HepG2 (cell line): Measurements from ENCODE around the gene NCKIPSD. TPM values are rescaled to one million over a fixed set of nuclear protein-coding genes. Genes with fewer than 3 reads are reported as not detected.

Experiments
- BRCA1 ChIP-seq: sonication (generic); formaldehyde crosslinking; IDR thresholded peaks from 2 replicates; pipeline ENCODE4 v1.4.0; 2020; ENCODE audit warnings: missing genetic modification reagents
- EZH2 ChIP-seq: conservative IDR thresholded peaks from 2 replicates; pipeline ENCODE4 v1.6.1; 2012; ENCODE audit warnings: mild to moderate bottlenecking, low read depth, low read length, moderate library complexity
- MTA1 ChIP-seq: sonication (generic); formaldehyde crosslinking; IDR thresholded peaks from 2 replicates; pipeline ENCODE4 v1.4.0; 2020; ENCODE audit warnings: missing genetic modification reagents, mild to moderate bottlenecking, borderline replicate concordance
- NFYC ChIP-seq: IDR thresholded peaks from 2 replicates; pipeline ENCODE4 v1.6.1; 2016; ENCODE audit warnings: missing genetic modification reagents, missing compliant biosample characterization
- NKX3-1 ChIP-seq: sonication (generic); formaldehyde crosslinking; IDR thresholded peaks from 2 replicates; pipeline ENCODE4 v1.5.0; 2020; ENCODE audit warnings: missing genetic modification reagents
- NONO ChIP-seq, 2 experiments: fragments of 450-650 bp in 1 of 2; sonication (generic) in 1 of 2; formaldehyde crosslinking in 1 of 2; IDR thresholded peaks in 1 of 2; conservative IDR thresholded peaks in 1 of 2; 2 replicates each; pipeline versions ENCODE4 v1.6.1 to v1.8.0; 2017 to 2022; ENCODE audit warnings: mild to moderate bottlenecking in 1 of 2, missing genetic modification reagents in 1 of 2, moderate library complexity in 1 of 2
- NR2C2 ChIP-seq: sonication (generic); formaldehyde crosslinking; IDR thresholded peaks from 2 replicates; pipeline ENCODE4 v1.4.0; 2020; ENCODE audit warnings: missing genetic modification reagents, mild to moderate bottlenecking, moderate library complexity, borderline replicate concordance
- PATZ1 ChIP-seq: sonication (generic); formaldehyde crosslinking; IDR thresholded peaks from 2 replicates; pipeline ENCODE4 v1.4.0; 2020; ENCODE audit warnings: missing genetic modification reagents
- RFX5 ChIP-seq: IDR thresholded peaks from 2 replicates; pipeline ENCODE4 v1.6.1; 2011; ENCODE audit warnings: low read depth, low read length, improper control_type of control experiment
- THYN1 ChIP-seq: sonication (generic); formaldehyde crosslinking; IDR thresholded peaks from 2 replicates; pipeline ENCODE4 v1.8.1; 2023; ENCODE audit warnings: low read depth, mild to moderate bottlenecking, moderate library complexity, missing genetic modification reagents, borderline replicate concordance
- ZFP41 ChIP-seq: sonication (generic); formaldehyde crosslinking; IDR thresholded peaks from 2 replicates; pipeline ENCODE4 v1.4.0; 2020; ENCODE audit warnings: mild to moderate bottlenecking, missing genetic modification reagents, borderline replicate concordance
- ZNF354B ChIP-seq: sonication (generic); formaldehyde crosslinking; IDR thresholded peaks from 2 replicates; pipeline ENCODE4 v1.8.0; 2022; ENCODE audit warnings: mild to moderate bottlenecking, missing genetic modification reagents
- ZNF512 ChIP-seq: sonication (generic); formaldehyde crosslinking; IDR thresholded peaks from 2 replicates; pipeline ENCODE4 v1.4.0; 2020; ENCODE audit warnings: mild to moderate bottlenecking, missing genetic modification reagents
- ZNF512B ChIP-seq: sonication (generic); formaldehyde crosslinking; IDR thresholded peaks from 2 replicates; pipeline ENCODE4 v1.5.1; 2020; ENCODE audit warnings: missing genetic modification reagents, mild to moderate bottlenecking, borderline replicate concordance
- ZNF776 ChIP-seq: sonication (generic); formaldehyde crosslinking; IDR thresholded peaks from 2 replicates; pipeline ENCODE4 v1.4.0; 2020; ENCODE audit warnings: mild to moderate bottlenecking, missing genetic modification reagents
- ZNF816 ChIP-seq: sonication (generic); formaldehyde crosslinking; IDR thresholded peaks from 2 replicates; pipeline ENCODE4 v1.8.0; 2022; ENCODE audit warnings: missing genetic modification reagents, mild to moderate bottlenecking, borderline replicate concordance
- ZSCAN21 ChIP-seq: sonication (generic); formaldehyde crosslinking; IDR thresholded peaks from 2 replicates; pipeline ENCODE4 v1.8.0; 2022; ENCODE audit warnings: mild to moderate bottlenecking, missing genetic modification reagents, moderate library complexity, borderline replicate concordance
- ZSCAN30 ChIP-seq: sonication (generic); formaldehyde crosslinking; IDR thresholded peaks from 2 replicates; pipeline ENCODE4 v1.5.0; 2020; ENCODE audit warnings: mild to moderate bottlenecking, missing genetic modification reagents
- polyA plus RNA-seq, 8 experiments: library from polyadenylated mRNA; depleted of rRNA in 3 of 8; stranded (reverse) in 7 of 8; unstranded in 1 of 8; fragments of >200 nt; fragmentation: Illumina TruSeq in 4 of 8; extraction: Trizol in 4 of 8; gene quantifications; 2 replicates each; pipeline versions ENCODE4 v1.2.1 to v1.2.3, GENCODE V29; 2011 to 2016; ENCODE audit warnings: low read depth in 4 of 8, missing spikeins in 1 of 8, mixed read lengths in 1 of 8; ENCODE audit not compliant: insufficient read depth in 1 of 8
- total RNA-seq, 5 experiments: library from RNA; depleted of rRNA; stranded (reverse); fragments of >200 nt; fragmentation: Illumina TruSeq; extraction: Trizol; gene quantifications; 2 replicates each; pipeline ENCODE4 v1.2.3, GENCODE V29; 2016; ENCODE audit warnings: low read depth in 1 of 5

NCKIPSD gene
- total and polyA plus RNA-seq, 2 of the 13 experiments (the other 11 are each of a cell fraction or from before 2014, with no cell fraction given) = 13.5 to 35.2 TPM

GRCh38 chr3:48635222-48636021 lies 50.3 kb downstream of the NCKIPSD start, which contains the start of gene SLC26A6 (continued):
- no peak for TF ChIP-seq ZNF512B
- TF ChIP-seq ZNF816 (CRISPR knock-in tag) = 0 out of 2 replicates have a peak, but pooled peaks have one; percentile 80
- no peak for TF ChIP-seq ZNF512 (CRISPR knock-in tag)
- peak; percentile 5; the same call in 1 of the 2 replicates for TF ChIP-seq MTA1 (CRISPR knock-in tag)
- peak; percentile 89 for TF ChIP-seq NFYC
- TF ChIP-seq ZNF354B (CRISPR knock-in tag) = no peak
- TF ChIP-seq ZSCAN21 (CRISPR knock-in tag) = peak; percentile 97
- no peak for TF ChIP-seq NR2C2
- TF ChIP-seq EZH2 = no peak
- no peak for TF ChIP-seq RFX5
- TF ChIP-seq PATZ1 (CRISPR knock-in tag) = 0 out of 2 replicates have a peak, but pooled peaks have one; percentile 56
- TF ChIP-seq BRCA1 (CRISPR knock-in tag) = peak; percentile 55
- no peak for TF ChIP-seq THYN1 (CRISPR knock-in tag)
- 0 out of 2 replicates have a peak, but pooled peaks have one; percentile 14 for TF ChIP-seq ZFP41
- no peak; the same call in 1 of the 2 replicates for TF ChIP-seq NKX3-1 (CRISPR knock-in tag)
- no peak; the same call in 1 of the 2 replicates for TF ChIP-seq ZNF776 (CRISPR knock-in tag)
- TF ChIP-seq NONO (IDR thresholded peaks at IDR 0.05) = no peak
- peak; percentile 93 for TF ChIP-seq NONO (CRISPR knock-in tag; conservative IDR thresholded peaks at IDR 0.05)
- TF ChIP-seq ZSCAN30 (CRISPR knock-in tag) = 0 out of 2 replicates have a peak, but pooled peaks have one; percentile 5
